ENCODE data around the gene CDK4.

DNA sequence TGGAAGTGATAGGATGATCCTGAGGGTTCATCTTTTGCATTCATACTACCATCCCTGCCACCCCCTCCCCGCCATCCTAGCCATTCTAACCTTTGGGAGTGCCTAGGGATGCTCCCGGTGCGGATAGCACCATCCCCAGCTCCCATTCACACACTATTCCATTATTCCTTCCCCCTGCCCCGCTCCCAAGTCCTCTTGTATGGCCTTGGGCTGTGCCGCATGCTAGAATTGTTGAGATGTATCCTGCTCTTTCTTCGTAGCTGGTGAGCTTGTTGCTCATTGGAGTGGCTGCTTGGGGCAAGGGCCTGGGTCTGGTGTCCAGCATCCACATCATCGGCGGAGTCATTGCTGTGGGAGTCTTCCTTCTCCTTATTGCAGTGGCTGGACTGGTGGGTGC lies 6.6 kb downstream of the CDK4 start:
- TF ChIP-seq, protein P1, sequence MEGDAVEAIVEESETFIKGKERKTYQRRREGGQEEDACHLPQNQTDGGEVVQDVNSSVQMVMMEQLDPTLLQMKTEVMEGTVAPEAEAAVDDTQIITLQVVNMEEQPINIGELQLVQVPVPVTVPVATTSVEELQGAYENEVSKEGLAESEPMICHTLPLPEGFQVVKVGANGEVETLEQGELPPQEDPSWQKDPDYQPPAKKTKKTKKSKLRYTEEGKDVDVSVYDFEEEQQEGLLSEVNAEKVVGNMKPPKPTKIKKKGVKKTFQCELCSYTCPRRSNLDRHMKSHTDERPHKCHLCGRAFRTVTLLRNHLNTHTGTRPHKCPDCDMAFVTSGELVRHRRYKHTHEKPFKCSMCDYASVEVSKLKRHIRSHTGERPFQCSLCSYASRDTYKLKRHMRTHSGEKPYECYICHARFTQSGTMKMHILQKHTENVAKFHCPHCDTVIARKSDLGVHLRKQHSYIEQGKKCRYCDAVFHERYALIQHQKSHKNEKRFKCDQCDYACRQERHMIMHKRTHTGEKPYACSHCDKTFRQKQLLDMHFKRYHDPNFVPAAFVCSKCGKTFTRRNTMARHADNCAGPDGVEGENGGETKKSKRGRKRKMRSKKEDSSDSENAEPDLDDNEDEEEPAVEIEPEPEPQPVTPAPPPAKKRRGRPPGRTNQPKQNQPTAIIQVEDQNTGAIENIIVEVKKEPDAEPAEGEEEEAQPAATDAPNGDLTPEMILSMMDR (IDR thresholded peaks at IDR 0.05) = no peak
- TF ChIP-seq POLR2A (IDR thresholded peaks at IDR 0.05) = no peak
- no peak for TF ChIP-seq EP300 (IDR thresholded peaks at IDR 0.05)

Data from tibial nerve (tissue), 4 donors.